GM21381 (cell line): ENCODE measurements around the gene MEF2C.

Experiments
- ATAC-seq: cut with Tn5 transposase; IDR thresholded peaks from one replicate; pipeline ENCODE4 v1.9.1; 2021; ENCODE audit warnings: mild to moderate bottlenecking, moderate library complexity; ENCODE audit not compliant: unreplicated experiment

MEF2C gene

GRCh38 chr5:88729084-88729828, 153.7 kb downstream of the MEF2C start:
- peak; percentile 28 for ATAC-seq

GRCh38 chr5:88727705-88728313, 155.2 kb downstream of the MEF2C start:
- no peak for ATAC-seq

- no peak for ATAC-seq
Measured at GRCh38 chr5:88725454-88725853, 157.5 kb downstream of the MEF2C start.

GRCh38 chr5:88724201-88724600, 158.8 kb downstream of the MEF2C start:
- no peak for ATAC-seq

- no peak for ATAC-seq
Measured at GRCh38 chr5:88722546-88723073, 160.4 kb downstream of the MEF2C start.

GRCh38 chr5:88719434-88719833, 163.6 kb downstream of the MEF2C start:
- no peak for ATAC-seq

- no peak for ATAC-seq
Measured at GRCh38 chr5:88718736-88719135, 164.2 kb downstream of the MEF2C start.

GRCh38 chr5:88716101-88716500, 166.9 kb downstream of the MEF2C start:
- ATAC-seq = no peak

GRCh38 chr5:88715503-88715902, 167.5 kb downstream of the MEF2C start:
- no peak for ATAC-seq

- no peak for ATAC-seq
Measured at GRCh38 chr5:88713818-88714217, 169.2 kb downstream of the MEF2C start.

- no peak for ATAC-seq
Measured at GRCh38 chr5:88708682-88709398, 174.1 kb downstream of the MEF2C start.

GRCh38 chr5:88708021-88708420, 175.0 kb downstream of the MEF2C start:
- ATAC-seq = no peak

GRCh38 chr5:88707216-88707965, 175.6 kb downstream of the MEF2C start:
- no peak for ATAC-seq

- ATAC-seq = no peak
Measured at GRCh38 chr5:88702332-88702731, 180.7 kb downstream of the MEF2C start.

- ATAC-seq = no peak
Measured at GRCh38 chr5:88700121-88700520, 182.9 kb downstream of the MEF2C start.

- no peak for ATAC-seq
Measured at GRCh38 chr5:88698290-88698689, 184.7 kb downstream of the MEF2C start.

GRCh38 chr5:88696466-88696865, 186.5 kb downstream of the MEF2C start:
- ATAC-seq = no peak

GRCh38 chr5:88695931-88696330, 187.1 kb downstream of the MEF2C start:
- ATAC-seq = no peak

- no peak for ATAC-seq
Measured at GRCh38 chr5:88695232-88695631, 187.8 kb downstream of the MEF2C start.

- ATAC-seq = no peak
Measured at GRCh38 chr5:88694023-88694679, 188.8 kb downstream of the MEF2C start.
